ENCODE measurements around the gene CSRP1. TPM values are rescaled to one million over a fixed set of nuclear protein-coding genes. Genes with fewer than 3 reads are reported as not detected.

CSRP1 gene
- polyA plus RNA-seq, 1 experiment: 957 TPM

GRCh38 chr1:201433609-201434008 lies 73.3 kb downstream of the CSRP1 start:
- POLR2A ChIA-PET: no interaction called here
- no peak for TF ChIP-seq CTCF (IDR thresholded peaks at IDR 0.05; ENCODE audit: insufficient read depth, low read depth, low read length)
- H3K36me3 ChIP-seq (ENCODE audit: control insufficient read depth, insufficient read depth, low read length): no peaks in the 10 kb centered on the region
- CTCF ChIA-PET: interaction anchor here (0.6 to 6.2 kb wide), 9 partner anchors 9 to 87 kb away, joined by 3 to 129 read pairs (median 4); no protein-coding TSS in a partner anchor
- DNase-seq (ENCODE audit: low read depth): no peak
- H3K4me3 ChIP-seq (ENCODE audit: low read depth, low read length): no peak overlapping the region
- H3K27me3 ChIP-seq (ENCODE audit: control insufficient read depth, insufficient read depth, low read length): peaks cover 7% of the 10 kb centered on the region

Other genes starting within 250 kb of the CSRP1 start
- 0.05 TPM in 2 replicates for gene PKP1, start 223.6 kb downstream of the CSRP1 start, polyA plus RNA-seq (2011; rRNA removed)
- not detected in 2 replicates for gene TNNT2, start 129.4 kb downstream of the CSRP1 start, polyA plus RNA-seq (2011; rRNA removed)
- gene LAD1, start 107.8 kb downstream of the CSRP1 start, polyA plus RNA-seq (2011; rRNA removed): not detected in 2 replicates
- 0.17 TPM in 1 of 2 replicates, not detected in the other for gene TNNI1, start 85.4 kb downstream of the CSRP1 start, polyA plus RNA-seq (2011; rRNA removed)
- 87.3 and 130 TPM in 2 replicates for gene PHLDA3, start 37.9 kb downstream of the CSRP1 start, polyA plus RNA-seq (2011; rRNA removed)
- 15.6 and 21.6 TPM in 2 replicates for gene NAV1, start 32.0 kb upstream of the CSRP1 start, polyA plus RNA-seq (2011; rRNA removed)